Measurements from ENCODE around the gene DMD. TPM values are rescaled to one million over a fixed set of nuclear protein-coding genes. Genes with fewer than 3 reads are reported as not detected.

The DMD gene
- total and polyA plus RNA-seq, 2 donors (not counting 1 experiment from before 2014, with no cell fraction given) = 2.0 to 51.8 TPM

- H3K27ac Mint-ChIP-seq = no peak overlapping the region
- no peaks in the 10 kb centered on the region for H4K20me1 ChIP-seq (ENCODE audit: control insufficient read depth, insufficient read depth, low read length, poor library complexity, severe bottlenecking)
- TF ChIP-seq, protein P1, sequence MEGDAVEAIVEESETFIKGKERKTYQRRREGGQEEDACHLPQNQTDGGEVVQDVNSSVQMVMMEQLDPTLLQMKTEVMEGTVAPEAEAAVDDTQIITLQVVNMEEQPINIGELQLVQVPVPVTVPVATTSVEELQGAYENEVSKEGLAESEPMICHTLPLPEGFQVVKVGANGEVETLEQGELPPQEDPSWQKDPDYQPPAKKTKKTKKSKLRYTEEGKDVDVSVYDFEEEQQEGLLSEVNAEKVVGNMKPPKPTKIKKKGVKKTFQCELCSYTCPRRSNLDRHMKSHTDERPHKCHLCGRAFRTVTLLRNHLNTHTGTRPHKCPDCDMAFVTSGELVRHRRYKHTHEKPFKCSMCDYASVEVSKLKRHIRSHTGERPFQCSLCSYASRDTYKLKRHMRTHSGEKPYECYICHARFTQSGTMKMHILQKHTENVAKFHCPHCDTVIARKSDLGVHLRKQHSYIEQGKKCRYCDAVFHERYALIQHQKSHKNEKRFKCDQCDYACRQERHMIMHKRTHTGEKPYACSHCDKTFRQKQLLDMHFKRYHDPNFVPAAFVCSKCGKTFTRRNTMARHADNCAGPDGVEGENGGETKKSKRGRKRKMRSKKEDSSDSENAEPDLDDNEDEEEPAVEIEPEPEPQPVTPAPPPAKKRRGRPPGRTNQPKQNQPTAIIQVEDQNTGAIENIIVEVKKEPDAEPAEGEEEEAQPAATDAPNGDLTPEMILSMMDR (IDR thresholded peaks at IDR 0.05) = no peak
- no peak for TF ChIP-seq EZH2 (IDR thresholded peaks at IDR 0.05; ENCODE audit: borderline replicate concordance, insufficient read depth, low read depth, low read length, poor library complexity, severe bottlenecking)
These were observed 1951.0 kb downstream of the DMD start for GRCh38 chrX:31260351-31260750.

DNA sequence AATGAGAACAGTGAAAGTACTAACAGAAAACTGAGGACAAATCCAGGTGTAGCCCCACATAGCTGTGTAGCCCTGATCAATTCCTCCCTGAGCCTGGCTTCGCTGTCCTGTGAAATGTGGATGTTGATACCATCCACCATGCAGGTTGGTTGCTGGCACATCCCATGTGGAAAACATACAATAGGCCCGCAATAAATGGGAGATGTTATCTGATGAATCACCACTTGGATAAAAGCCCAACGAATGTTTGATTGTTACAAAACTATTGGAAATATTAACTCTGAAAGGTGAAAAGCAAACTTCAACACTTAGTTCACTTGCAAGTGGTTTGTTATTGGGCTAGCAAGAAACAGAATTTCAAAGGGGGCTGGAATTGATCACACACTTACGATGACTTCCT is 1953.2 kb downstream of the DMD start:
- Histone ChIP-seq H2AFZ (ENCODE audit: insufficient read depth, low read depth, low read length, poor library complexity, severe bottlenecking) (no peak overlapping the region), H3K4me2 (replicated peaks; ENCODE audit: low read depth, low read length, poor library complexity, severe bottlenecking) (no peak overlapping the region), H3K9me3 (ENCODE audit: control extremely low read depth in 1 of 3, control insufficient read depth in 2 of 3, insufficient read depth in 1 of 3, low read length in 2 of 3) (no peaks in the 10 kb centered on the region), H3K4me1 (ENCODE audit: control insufficient read depth in 2 of 2, insufficient read depth in 2 of 2, low read length in 2 of 2) (no peaks in the 10 kb centered on the region), H3K27ac (ENCODE audit: low read length in 2 of 2) (no peak overlapping the region), H3K4me3 (ENCODE audit: control extremely low read depth in 1 of 5, extremely low read depth in 1 of 5, insufficient read depth in 1 of 5, low read depth in 2 of 5, low read length in 4 of 5) (no peak overlapping the region), H3K9ac (ENCODE audit: low read length) (no peak overlapping the region), H3K79me2 (ENCODE audit: control insufficient read depth, insufficient read depth, low read length) (no peaks in the 10 kb centered on the region), H4K20me1 (ENCODE audit: control insufficient read depth, insufficient read depth, low read length, poor library complexity, severe bottlenecking) (no peaks in the 10 kb centered on the region), H3K27me3 (replicated peaks in 1 of 4; ENCODE audit: control extremely low read depth in 1 of 4, control insufficient read depth in 3 of 4, insufficient read depth in 4 of 4, low read length in 3 of 4) (no peaks in the 10 kb centered on the region), H3K36me3 (replicated peaks in 1 of 2; ENCODE audit: control extremely low read depth in 1 of 2, control insufficient read depth in 1 of 2, extremely low read depth in 1 of 2, insufficient read depth in 2 of 2, low read length in 1 of 2) (no peaks in the 10 kb centered on the region)
- TF ChIP-seq EZH2 (IDR thresholded peaks at IDR 0.05; ENCODE audit: borderline replicate concordance, insufficient read depth, low read depth, low read length, poor library complexity, severe bottlenecking) = no peak
- TF ChIP-seq, protein P1 (IDR thresholded peaks at IDR 0.05) = no peak
- H3K9me3 Mint-ChIP-seq (ENCODE audit: insufficient read depth) = no peaks in the 10 kb centered on the region
- WGBS (ENCODE audit: insufficient coverage) = 100% methylated on average over 1 of the region's 4 CpGs
- no peaks in the 10 kb centered on the region for H3K4me1 Mint-ChIP-seq
- POLR2A ChIA-PET = no interaction called here
- DNase-seq (no peak), ATAC-seq (ENCODE audit: low read depth) (no peak)
- H3K27me3 Mint-ChIP-seq = no peaks in the 10 kb centered on the region
- intact Hi-C loops (cut with micrococcal nuclease) = no loop called here
- CTCF ChIA-PET = no interaction called here
- no peak overlapping the region for H3K27ac Mint-ChIP-seq
- H3K4me3 Mint-ChIP-seq = no peak overlapping the region

More at GRCh38 chrX:31260351-31260750, 1951.0 kb downstream of the DMD start:
- Histone ChIP-seq H3K27me3 (replicated peaks in 1 of 4; ENCODE audit: control extremely low read depth in 1 of 4, control insufficient read depth in 3 of 4, insufficient read depth in 4 of 4, low read length in 3 of 4) (no peaks in the 10 kb centered on the region), H3K4me2 (replicated peaks; ENCODE audit: low read depth, low read length, poor library complexity, severe bottlenecking) (no peak overlapping the region), H3K27ac (ENCODE audit: low read length in 2 of 2) (no peak overlapping the region), H3K79me2 (ENCODE audit: control insufficient read depth, insufficient read depth, low read length) (no peaks in the 10 kb centered on the region), H3K36me3 (replicated peaks in 1 of 2; ENCODE audit: control extremely low read depth in 1 of 2, control insufficient read depth in 1 of 2, extremely low read depth in 1 of 2, insufficient read depth in 2 of 2, low read length in 1 of 2) (no peaks in the 10 kb centered on the region), H3K4me1 (ENCODE audit: control insufficient read depth in 2 of 2, insufficient read depth in 2 of 2, low read length in 2 of 2) (no peaks in the 10 kb centered on the region), H3K4me3 (ENCODE audit: control extremely low read depth in 1 of 5, extremely low read depth in 1 of 5, insufficient read depth in 1 of 5, low read depth in 2 of 5, low read length in 4 of 5) (no peak overlapping the region), H3K9ac (ENCODE audit: low read length) (no peak overlapping the region), H2AFZ (ENCODE audit: insufficient read depth, low read depth, low read length, poor library complexity, severe bottlenecking) (no peak overlapping the region), H3K9me3 (ENCODE audit: control extremely low read depth in 1 of 3, control insufficient read depth in 2 of 3, insufficient read depth in 1 of 3, low read length in 2 of 3) (no peaks in the 10 kb centered on the region)
- ChIA-PET CTCF (no interaction called here), POLR2A (no interaction called here)
- Mint-ChIP-seq H3K9me3 (ENCODE audit: insufficient read depth) (no peaks in the 10 kb centered on the region), H3K27me3 (no peaks in the 10 kb centered on the region), H3K4me3 (no peak overlapping the region), H3K4me1 (peaks cover 9% of the 10 kb centered on the region)
- ATAC-seq (ENCODE audit: low read depth) (no peak), DNase-seq (no peak)
- intact Hi-C loops (cut with micrococcal nuclease) = no loop called here
- WGBS (ENCODE audit: insufficient coverage) = no CpG with 5 or more reads among the region's 5 CpGs
